Dedifferentiated amniotic fluid mesenchymal stem cell (primary cell): Measurements from ENCODE around the gene EIF4E.
"Not testable (repeated sequence)": the region's sequence is repeated elsewhere in the genome, so short reads cannot be mapped to it uniquely, and the experiment has no call there.

ENCODE experiments used
- DNase-seq: peaks from one replicate; pipeline ENCODE4 v3.0.0-alpha.2; 2016; ENCODE audit errors: extremely low spot score

The EIF4E gene

GRCh38 chr4:98879515-98879914 is 49.4 kb downstream of the EIF4E start:
- DNase-seq = no peak

- DNase-seq = no peak
Measured at GRCh38 chr4:98873059-98873458, 55.9 kb downstream of the EIF4E start.

GRCh38 chr4:98872120-98872906 is 56.6 kb downstream of the EIF4E start:
- not testable (repeated sequence) for DNase-seq

- no peak for DNase-seq
Measured at GRCh38 chr4:98867648-98868047, 61.3 kb downstream of the EIF4E start.

- no peak for DNase-seq
Measured at GRCh38 chr4:98865059-98865458, 63.9 kb downstream of the EIF4E start.

- no peak for DNase-seq
Measured at GRCh38 chr4:98864560-98864959, 64.4 kb downstream of the EIF4E start.

- no peak for DNase-seq
Measured at GRCh38 chr4:98862371-98862770, 66.6 kb downstream of the EIF4E start.

GRCh38 chr4:98861100-98861884 is 67.6 kb downstream of the EIF4E start:
- no peak for DNase-seq

- no peak for DNase-seq
Measured at GRCh38 chr4:98851806-98852205, 77.1 kb downstream of the EIF4E start.

- no peak for DNase-seq
Measured at GRCh38 chr4:98850937-98851336, 78.0 kb downstream of the EIF4E start.

GRCh38 chr4:98848448-98848847 is 80.5 kb downstream of the EIF4E start:
- DNase-seq = no peak

- DNase-seq = no peak
Measured at GRCh38 chr4:98845960-98846359, 83.0 kb downstream of the EIF4E start.

- not testable (repeated sequence) for DNase-seq
Measured at GRCh38 chr4:98842917-98843316, 86.0 kb downstream of the EIF4E start.

GRCh38 chr4:98838977-98839618 is 89.8 kb downstream of the EIF4E start:
- no peak for DNase-seq

- DNase-seq = no peak
Measured at GRCh38 chr4:98838531-98838930, 90.4 kb downstream of the EIF4E start.

- DNase-seq = no peak
Measured at GRCh38 chr4:98833384-98833783, 95.5 kb downstream of the EIF4E start.

GRCh38 chr4:98831036-98831435 is 97.9 kb downstream of the EIF4E start:
- DNase-seq = not testable (repeated sequence)
